Endothelial cell of umbilical vein (primary cell): ENCODE measurements around the gene PITPNB.

Source experiments
- CTCF ChIP-seq, 2 donors: IDR thresholded peaks; 1 replicate in 1 of 2; 2 replicates in 1 of 2; pipeline ENCODE4 v1.5.1; 2011; ENCODE audit warnings: low read length in 2 of 2, mild to moderate bottlenecking in 2 of 2, moderate library complexity in 2 of 2, control low read depth in 1 of 2, inconsistent platforms in 1 of 2, low read depth in 1 of 2; ENCODE audit not compliant: insufficient read depth in 1 of 2; ENCODE audit errors: extremely low read depth in 1 of 2
- POLR2A ChIP-seq: IDR thresholded peaks from 2 replicates; pipeline ENCODE4 v1.6.1; 2012; ENCODE audit warnings: low read depth, mild to moderate bottlenecking, control low read depth, low read length
- POLR2AphosphoS5 ChIP-seq: IDR thresholded peaks from 2 replicates; pipeline ENCODE4 v1.6.1; 2012; ENCODE audit warnings: low read depth, mild to moderate bottlenecking, control low read depth, low read length, moderate library complexity; ENCODE audit not compliant: insufficient read depth

GRCh38 chr22:27853424-27853823, 65.6 kb downstream of the PITPNB start:
- TF ChIP-seq POLR2A (no peak), POLR2AphosphoS5 (no peak), CTCF (IDR thresholded peaks at IDR 0.05; ENCODE audit: extremely low read depth in 1 of 2, insufficient read depth in 1 of 2, low read depth in 1 of 2, low read length in 2 of 2) (no peak)
